Measurements from ENCODE around the gene MVB12B. TPM values are rescaled to one million over a fixed set of nuclear protein-coding genes. Genes with fewer than 3 reads are reported as not detected.

Gene MVB12B
- total RNA-seq, 1 experiment from 2014 or later: 5.7 TPM

DNA sequence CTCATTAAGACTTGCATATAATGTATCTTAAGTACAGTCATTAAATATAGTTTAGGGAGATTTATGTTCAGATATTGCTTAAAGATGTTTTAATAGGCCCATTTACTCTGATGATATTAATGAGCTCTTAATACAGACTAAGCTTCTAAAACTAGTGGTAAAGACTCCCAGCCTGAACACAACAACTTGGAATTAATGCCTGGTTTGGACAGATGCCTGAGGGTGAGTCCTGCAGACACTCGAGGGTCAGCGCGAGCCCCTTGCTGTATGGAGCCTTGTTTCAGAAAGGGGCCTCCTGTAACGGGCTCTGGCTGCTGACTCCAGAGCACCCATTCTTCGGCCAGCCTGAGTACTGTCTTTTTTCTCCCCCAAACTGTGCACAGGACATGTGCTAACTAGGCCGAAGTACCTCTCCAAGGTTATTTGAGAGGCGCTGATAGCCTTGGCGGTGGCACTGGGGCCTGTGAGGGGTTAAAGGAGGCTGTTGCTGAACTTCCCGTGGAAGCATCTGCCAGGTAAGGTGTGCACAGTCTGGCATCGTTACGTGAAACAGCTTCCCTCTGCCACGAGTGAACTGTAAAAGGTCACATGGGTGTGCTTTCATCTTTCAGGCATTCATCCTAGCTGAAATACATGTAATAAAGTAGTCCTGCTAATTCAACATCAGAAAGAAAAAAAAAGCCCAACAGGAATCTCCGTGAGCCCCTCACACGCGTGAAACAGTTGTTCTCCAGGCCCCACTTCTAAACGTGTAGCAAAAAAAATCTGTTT lies 113.4 kb downstream of the MVB12B start:
- DNase-seq (ENCODE audit: low spot score) (no peak), ATAC-seq (no peak)
- TF ChIP-seq, protein P1, sequence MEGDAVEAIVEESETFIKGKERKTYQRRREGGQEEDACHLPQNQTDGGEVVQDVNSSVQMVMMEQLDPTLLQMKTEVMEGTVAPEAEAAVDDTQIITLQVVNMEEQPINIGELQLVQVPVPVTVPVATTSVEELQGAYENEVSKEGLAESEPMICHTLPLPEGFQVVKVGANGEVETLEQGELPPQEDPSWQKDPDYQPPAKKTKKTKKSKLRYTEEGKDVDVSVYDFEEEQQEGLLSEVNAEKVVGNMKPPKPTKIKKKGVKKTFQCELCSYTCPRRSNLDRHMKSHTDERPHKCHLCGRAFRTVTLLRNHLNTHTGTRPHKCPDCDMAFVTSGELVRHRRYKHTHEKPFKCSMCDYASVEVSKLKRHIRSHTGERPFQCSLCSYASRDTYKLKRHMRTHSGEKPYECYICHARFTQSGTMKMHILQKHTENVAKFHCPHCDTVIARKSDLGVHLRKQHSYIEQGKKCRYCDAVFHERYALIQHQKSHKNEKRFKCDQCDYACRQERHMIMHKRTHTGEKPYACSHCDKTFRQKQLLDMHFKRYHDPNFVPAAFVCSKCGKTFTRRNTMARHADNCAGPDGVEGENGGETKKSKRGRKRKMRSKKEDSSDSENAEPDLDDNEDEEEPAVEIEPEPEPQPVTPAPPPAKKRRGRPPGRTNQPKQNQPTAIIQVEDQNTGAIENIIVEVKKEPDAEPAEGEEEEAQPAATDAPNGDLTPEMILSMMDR (IDR thresholded peaks at IDR 0.05): no peak
- TF ChIP-seq, protein P2, sequence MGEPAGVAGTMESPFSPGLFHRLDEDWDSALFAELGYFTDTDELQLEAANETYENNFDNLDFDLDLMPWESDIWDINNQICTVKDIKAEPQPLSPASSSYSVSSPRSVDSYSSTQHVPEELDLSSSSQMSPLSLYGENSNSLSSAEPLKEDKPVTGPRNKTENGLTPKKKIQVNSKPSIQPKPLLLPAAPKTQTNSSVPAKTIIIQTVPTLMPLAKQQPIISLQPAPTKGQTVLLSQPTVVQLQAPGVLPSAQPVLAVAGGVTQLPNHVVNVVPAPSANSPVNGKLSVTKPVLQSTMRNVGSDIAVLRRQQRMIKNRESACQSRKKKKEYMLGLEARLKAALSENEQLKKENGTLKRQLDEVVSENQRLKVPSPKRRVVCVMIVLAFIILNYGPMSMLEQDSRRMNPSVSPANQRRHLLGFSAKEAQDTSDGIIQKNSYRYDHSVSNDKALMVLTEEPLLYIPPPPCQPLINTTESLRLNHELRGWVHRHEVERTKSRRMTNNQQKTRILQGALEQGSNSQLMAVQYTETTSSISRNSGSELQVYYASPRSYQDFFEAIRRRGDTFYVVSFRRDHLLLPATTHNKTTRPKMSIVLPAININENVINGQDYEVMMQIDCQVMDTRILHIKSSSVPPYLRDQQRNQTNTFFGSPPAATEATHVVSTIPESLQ (CRISPR knock-in tag; IDR thresholded peaks at IDR 0.05): no peak
- TF ChIP-seq, protein P3, sequence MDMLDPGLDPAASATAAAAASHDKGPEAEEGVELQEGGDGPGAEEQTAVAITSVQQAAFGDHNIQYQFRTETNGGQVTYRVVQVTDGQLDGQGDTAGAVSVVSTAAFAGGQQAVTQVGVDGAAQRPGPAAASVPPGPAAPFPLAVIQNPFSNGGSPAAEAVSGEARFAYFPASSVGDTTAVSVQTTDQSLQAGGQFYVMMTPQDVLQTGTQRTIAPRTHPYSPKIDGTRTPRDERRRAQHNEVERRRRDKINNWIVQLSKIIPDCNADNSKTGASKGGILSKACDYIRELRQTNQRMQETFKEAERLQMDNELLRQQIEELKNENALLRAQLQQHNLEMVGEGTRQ (CRISPR knock-in tag; IDR thresholded peaks at IDR 0.05): no peak
- TF ChIP-seq ZNF317 (CRISPR knock-in tag; IDR thresholded peaks at IDR 0.05; ENCODE audit: borderline replicate concordance, low read depth) (no peak), FOXJ3 (CRISPR knock-in tag; IDR thresholded peaks at IDR 0.05; ENCODE audit: borderline replicate concordance) (no peak), ZNF263 (CRISPR knock-in tag; IDR thresholded peaks at IDR 0.05; ENCODE audit: low read depth) (no peak), CBFB (CRISPR knock-in tag; IDR thresholded peaks at IDR 0.05; ENCODE audit: low read depth) (no peak)
- TF ChIP-seq, protein P4, sequence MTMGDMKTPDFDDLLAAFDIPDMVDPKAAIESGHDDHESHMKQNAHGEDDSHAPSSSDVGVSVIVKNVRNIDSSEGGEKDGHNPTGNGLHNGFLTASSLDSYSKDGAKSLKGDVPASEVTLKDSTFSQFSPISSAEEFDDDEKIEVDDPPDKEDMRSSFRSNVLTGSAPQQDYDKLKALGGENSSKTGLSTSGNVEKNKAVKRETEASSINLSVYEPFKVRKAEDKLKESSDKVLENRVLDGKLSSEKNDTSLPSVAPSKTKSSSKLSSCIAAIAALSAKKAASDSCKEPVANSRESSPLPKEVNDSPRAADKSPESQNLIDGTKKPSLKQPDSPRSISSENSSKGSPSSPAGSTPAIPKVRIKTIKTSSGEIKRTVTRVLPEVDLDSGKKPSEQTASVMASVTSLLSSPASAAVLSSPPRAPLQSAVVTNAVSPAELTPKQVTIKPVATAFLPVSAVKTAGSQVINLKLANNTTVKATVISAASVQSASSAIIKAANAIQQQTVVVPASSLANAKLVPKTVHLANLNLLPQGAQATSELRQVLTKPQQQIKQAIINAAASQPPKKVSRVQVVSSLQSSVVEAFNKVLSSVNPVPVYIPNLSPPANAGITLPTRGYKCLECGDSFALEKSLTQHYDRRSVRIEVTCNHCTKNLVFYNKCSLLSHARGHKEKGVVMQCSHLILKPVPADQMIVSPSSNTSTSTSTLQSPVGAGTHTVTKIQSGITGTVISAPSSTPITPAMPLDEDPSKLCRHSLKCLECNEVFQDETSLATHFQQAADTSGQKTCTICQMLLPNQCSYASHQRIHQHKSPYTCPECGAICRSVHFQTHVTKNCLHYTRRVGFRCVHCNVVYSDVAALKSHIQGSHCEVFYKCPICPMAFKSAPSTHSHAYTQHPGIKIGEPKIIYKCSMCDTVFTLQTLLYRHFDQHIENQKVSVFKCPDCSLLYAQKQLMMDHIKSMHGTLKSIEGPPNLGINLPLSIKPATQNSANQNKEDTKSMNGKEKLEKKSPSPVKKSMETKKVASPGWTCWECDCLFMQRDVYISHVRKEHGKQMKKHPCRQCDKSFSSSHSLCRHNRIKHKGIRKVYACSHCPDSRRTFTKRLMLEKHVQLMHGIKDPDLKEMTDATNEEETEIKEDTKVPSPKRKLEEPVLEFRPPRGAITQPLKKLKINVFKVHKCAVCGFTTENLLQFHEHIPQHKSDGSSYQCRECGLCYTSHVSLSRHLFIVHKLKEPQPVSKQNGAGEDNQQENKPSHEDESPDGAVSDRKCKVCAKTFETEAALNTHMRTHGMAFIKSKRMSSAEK (CRISPR knock-in tag; IDR thresholded peaks at IDR 0.05; ENCODE audit: borderline replicate concordance): no peak
- TF ChIP-seq, protein P5, sequence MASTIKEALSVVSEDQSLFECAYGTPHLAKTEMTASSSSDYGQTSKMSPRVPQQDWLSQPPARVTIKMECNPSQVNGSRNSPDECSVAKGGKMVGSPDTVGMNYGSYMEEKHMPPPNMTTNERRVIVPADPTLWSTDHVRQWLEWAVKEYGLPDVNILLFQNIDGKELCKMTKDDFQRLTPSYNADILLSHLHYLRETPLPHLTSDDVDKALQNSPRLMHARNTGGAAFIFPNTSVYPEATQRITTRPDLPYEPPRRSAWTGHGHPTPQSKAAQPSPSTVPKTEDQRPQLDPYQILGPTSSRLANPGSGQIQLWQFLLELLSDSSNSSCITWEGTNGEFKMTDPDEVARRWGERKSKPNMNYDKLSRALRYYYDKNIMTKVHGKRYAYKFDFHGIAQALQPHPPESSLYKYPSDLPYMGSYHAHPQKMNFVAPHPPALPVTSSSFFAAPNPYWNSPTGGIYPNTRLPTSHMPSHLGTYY (CRISPR knock-in tag; IDR thresholded peaks at IDR 0.05): no peak
- Mint-ChIP-seq H3K4me1 (peaks cover 12% of the 10 kb centered on the region), H3K9me3 (no peaks in the 10 kb centered on the region), H3K4me3 (no peak overlapping the region), H3K27me3 (ENCODE audit: low read depth) (no peaks in the 10 kb centered on the region), H3K27ac (no peak overlapping the region), H3K36me3 (no peaks in the 10 kb centered on the region)
- ChIA-PET POLR2A (no interaction called here), CTCF (interaction anchor here (1.4 kb wide), 1 partner anchor 59 kb away, joined by 6 read pairs; no protein-coding TSS in a partner anchor)

DNA sequence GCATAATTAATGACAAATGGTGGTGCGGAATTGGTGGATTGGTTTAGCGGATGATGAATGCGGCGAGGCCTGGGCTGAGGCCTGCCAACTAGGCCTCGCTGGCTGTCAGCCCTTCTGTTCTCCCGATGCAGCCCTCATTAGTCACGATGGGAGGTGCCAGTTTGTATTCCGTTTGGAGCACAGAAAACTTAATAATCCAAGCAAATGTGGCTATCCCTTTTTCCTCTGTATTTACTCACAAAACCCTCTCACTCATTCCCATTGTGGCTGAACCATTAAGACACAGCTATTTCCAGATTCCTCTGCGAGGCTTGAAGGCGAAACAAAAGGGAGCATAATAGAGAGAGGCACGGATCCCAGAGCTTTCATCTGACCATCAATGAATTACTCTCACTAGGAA lies 114.3 kb downstream of the MVB12B start:
- ATAC-seq (peak; percentile 52), DNase-seq (ENCODE audit: low spot score) (no peak)
- ChIA-PET CTCF (interaction anchor here (0.5 to 1.4 kb wide), 3 partner anchors 42 to 58 kb away, joined by 3 to 6 read pairs (median 3); no protein-coding TSS in a partner anchor), POLR2A (no interaction called here)
- Mint-ChIP-seq H3K27me3 (ENCODE audit: low read depth) (no peaks in the 10 kb centered on the region), H3K36me3 (no peaks in the 10 kb centered on the region), H3K27ac (peak overlapping the region; percentile 42; the same call in 1 of the 2 replicates), H3K4me3 (no peak overlapping the region), H3K4me1 (peaks cover 12% of the 10 kb centered on the region), H3K9me3 (no peaks in the 10 kb centered on the region)
- TF ChIP-seq, protein P6, sequence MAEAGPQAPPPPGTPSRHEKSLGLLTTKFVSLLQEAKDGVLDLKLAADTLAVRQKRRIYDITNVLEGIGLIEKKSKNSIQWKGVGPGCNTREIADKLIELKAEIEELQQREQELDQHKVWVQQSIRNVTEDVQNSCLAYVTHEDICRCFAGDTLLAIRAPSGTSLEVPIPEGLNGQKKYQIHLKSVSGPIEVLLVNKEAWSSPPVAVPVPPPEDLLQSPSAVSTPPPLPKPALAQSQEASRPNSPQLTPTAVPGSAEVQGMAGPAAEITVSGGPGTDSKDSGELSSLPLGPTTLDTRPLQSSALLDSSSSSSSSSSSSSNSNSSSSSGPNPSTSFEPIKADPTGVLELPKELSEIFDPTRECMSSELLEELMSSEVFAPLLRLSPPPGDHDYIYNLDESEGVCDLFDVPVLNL (CRISPR knock-in tag; IDR thresholded peaks at IDR 0.05; ENCODE audit: borderline replicate concordance, low read depth): no peak
- TF ChIP-seq EMX1 (CRISPR knock-in tag; IDR thresholded peaks at IDR 0.05) (no peak), ESRRA (CRISPR knock-in tag; IDR thresholded peaks at IDR 0.05; ENCODE audit: borderline replicate concordance) (no peak), MXD4 (CRISPR knock-in tag; IDR thresholded peaks at IDR 0.05; ENCODE audit: borderline replicate concordance) (no peak), TP53 (CRISPR knock-in tag; IDR thresholded peaks at IDR 0.05) (no peak), CBFB (CRISPR knock-in tag; IDR thresholded peaks at IDR 0.05; ENCODE audit: low read depth) (no peak)
- TF ChIP-seq, protein P7, sequence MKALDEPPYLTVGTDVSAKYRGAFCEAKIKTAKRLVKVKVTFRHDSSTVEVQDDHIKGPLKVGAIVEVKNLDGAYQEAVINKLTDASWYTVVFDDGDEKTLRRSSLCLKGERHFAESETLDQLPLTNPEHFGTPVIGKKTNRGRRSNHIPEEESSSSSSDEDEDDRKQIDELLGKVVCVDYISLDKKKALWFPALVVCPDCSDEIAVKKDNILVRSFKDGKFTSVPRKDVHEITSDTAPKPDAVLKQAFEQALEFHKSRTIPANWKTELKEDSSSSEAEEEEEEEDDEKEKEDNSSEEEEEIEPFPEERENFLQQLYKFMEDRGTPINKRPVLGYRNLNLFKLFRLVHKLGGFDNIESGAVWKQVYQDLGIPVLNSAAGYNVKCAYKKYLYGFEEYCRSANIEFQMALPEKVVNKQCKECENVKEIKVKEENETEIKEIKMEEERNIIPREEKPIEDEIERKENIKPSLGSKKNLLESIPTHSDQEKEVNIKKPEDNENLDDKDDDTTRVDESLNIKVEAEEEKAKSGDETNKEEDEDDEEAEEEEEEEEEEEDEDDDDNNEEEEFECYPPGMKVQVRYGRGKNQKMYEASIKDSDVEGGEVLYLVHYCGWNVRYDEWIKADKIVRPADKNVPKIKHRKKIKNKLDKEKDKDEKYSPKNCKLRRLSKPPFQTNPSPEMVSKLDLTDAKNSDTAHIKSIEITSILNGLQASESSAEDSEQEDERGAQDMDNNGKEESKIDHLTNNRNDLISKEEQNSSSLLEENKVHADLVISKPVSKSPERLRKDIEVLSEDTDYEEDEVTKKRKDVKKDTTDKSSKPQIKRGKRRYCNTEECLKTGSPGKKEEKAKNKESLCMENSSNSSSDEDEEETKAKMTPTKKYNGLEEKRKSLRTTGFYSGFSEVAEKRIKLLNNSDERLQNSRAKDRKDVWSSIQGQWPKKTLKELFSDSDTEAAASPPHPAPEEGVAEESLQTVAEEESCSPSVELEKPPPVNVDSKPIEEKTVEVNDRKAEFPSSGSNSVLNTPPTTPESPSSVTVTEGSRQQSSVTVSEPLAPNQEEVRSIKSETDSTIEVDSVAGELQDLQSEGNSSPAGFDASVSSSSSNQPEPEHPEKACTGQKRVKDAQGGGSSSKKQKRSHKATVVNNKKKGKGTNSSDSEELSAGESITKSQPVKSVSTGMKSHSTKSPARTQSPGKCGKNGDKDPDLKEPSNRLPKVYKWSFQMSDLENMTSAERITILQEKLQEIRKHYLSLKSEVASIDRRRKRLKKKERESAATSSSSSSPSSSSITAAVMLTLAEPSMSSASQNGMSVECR (CRISPR knock-in tag; IDR thresholded peaks at IDR 0.05; ENCODE audit: borderline replicate concordance): no peak
- TF ChIP-seq, protein P8, sequence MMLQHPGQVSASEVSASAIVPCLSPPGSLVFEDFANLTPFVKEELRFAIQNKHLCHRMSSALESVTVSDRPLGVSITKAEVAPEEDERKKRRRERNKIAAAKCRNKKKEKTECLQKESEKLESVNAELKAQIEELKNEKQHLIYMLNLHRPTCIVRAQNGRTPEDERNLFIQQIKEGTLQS (CRISPR knock-in tag; conservative IDR thresholded peaks at IDR 0.05): no peak

Measured in WTC11 (cell line).